ENCODE data around the gene ITPKB. TPM values are rescaled to one million over a fixed set of nuclear protein-coding genes. Genes with fewer than 3 reads are reported as not detected.
"Not testable (repeated sequence)": the region's sequence is repeated elsewhere in the genome, so short reads cannot be mapped to it uniquely, and the experiment has no call there.

Gene ITPKB
- total RNA-seq, 2 experiments from 2014 or later: 29.5 to 29.7 TPM

DNA sequence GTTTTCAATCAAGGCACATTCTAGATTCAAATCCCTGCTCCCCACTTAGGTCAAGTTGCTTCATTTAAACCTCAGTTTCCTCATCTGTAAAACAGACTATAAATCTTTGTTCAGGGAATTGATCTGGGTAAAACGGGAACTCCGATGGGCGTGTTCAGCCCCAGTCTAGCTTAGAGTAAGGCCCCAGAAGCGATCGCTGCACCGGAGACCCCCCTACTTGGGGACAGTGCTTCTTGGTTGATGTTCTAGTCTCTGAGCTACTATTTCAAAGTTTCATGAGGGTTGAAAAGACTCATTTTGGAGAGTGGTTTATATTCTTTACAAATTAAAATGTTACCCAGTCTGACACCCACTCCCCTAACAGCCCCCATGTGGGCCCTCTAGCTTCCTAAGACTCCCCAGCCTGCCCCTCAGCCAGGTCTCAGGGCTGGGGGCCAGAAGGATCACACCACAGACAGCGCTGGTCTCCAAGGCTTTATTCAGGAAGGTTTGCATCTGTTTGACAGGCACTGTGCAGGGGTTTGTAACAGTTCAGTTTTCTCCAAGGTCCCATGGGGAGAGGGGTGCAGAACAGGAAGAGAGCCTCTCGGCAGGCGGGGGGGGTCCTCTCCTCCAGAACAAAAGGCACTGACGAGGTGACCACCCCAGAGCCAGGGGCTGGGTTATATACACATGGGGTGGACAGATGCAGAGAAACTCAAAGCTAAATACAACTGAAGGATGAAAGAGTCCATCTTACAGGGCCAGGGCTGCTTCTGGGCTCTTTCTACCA lies 107.7 kb downstream of the ITPKB start:
- POLR2A ChIA-PET: interaction anchor here (0.6 kb wide), 1 partner anchor 111 kb away, joined by 4 read pairs; no protein-coding TSS in a partner anchor
- CTCF ChIA-PET: interaction anchor here (1.1 to 5.5 kb wide), 2 partner anchors 12 to 23 kb away, joined by 3 to 30 read pairs; no protein-coding TSS in a partner anchor

DNA sequence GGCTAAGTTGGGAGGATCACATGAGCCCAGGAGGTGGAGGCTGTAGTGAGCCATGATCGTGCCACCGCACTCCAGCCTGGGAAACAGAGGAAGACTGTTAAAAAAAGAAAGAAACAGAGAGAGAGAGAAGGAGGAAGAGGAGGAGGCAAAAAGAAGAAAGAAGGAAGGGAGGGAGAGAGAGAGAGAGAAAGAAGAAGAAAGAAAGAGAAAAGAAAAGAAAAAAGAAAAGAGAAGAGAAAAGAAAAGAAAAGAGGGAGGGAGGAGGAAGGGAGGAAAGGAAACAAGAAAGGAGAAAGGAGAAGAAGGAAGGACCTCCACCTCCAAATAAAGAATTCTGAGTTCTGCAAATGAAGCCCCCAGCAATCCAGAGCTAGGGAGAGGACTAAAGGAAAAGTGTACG lies 108.5 kb downstream of the ITPKB start:
- ChIA-PET POLR2A (interaction anchor here (0.6 to 0.7 kb wide), 2 partner anchors 112 to 242 kb away, joined by 4 to 5 read pairs; no protein-coding TSS in a partner anchor), CTCF (interaction anchor here (5.5 kb wide), 1 partner anchor 12 kb away, joined by 30 read pairs; no protein-coding TSS in a partner anchor)

- ChIA-PET CTCF (interaction anchor here (5.5 kb wide), 1 partner anchor 13 kb away, joined by 30 read pairs; no protein-coding TSS in a partner anchor), POLR2A (interaction anchor here (0.6 to 0.7 kb wide), 2 partner anchors 82 to 242 kb away, joined by 4 to 5 read pairs; no protein-coding TSS in a partner anchor)
Measured at GRCh38 chr1:226629896-226630550, 109.1 kb downstream of the ITPKB start.

DNA sequence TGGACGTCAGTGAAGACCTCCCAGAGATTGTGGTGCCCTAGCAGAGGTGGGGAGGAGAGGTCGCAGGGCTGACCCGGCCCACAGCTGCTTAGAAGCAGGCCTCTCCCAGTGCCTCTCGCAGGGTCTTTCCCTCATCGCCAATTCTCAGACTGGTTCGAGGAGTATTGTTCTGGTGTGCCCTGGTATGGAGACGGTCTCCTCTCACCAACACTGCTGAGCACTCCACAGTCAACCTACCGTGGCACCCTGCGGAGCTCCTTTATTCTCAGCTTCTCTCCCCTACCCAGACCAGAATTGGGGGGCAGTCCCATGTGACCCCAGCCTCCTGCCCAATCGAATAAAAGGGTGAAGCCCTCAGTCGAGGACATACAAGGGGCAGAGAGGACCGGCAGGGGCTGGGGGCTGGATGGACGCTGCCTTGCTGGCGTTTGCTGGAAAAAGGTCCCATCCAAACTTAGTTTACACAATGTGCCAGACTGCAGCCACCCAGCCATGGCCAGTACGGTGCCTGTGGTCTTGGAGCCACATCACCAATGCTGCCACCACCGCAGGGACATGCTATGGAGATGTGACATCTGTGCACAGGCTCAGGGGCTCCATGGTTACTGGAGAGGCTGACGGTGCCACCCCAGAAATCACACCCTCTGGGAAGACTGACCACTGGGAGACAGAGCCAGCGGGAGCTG lies 109.7 kb downstream of the ITPKB start:
- CTCF ChIA-PET: interaction anchor here (1.1 kb wide), 1 partner anchor 58 kb away, joined by 6 read pairs; no protein-coding TSS in a partner anchor

GRCh38 chr1:226628612-226629155 lies 110.4 kb downstream of the ITPKB start:
- POLR2A ChIA-PET: interaction anchor here (1.3 kb wide), 1 partner anchor 310 kb away, joined by 3 read pairs; no protein-coding TSS in a partner anchor

More for the DNA sequence above, 109.7 kb downstream of the ITPKB start:
- POLR2A ChIA-PET: interaction anchor here (0.6 to 1.3 kb wide), 2 partner anchors 82 to 310 kb away, joined by 3 to 4 read pairs; no protein-coding TSS in a partner anchor

DNA sequence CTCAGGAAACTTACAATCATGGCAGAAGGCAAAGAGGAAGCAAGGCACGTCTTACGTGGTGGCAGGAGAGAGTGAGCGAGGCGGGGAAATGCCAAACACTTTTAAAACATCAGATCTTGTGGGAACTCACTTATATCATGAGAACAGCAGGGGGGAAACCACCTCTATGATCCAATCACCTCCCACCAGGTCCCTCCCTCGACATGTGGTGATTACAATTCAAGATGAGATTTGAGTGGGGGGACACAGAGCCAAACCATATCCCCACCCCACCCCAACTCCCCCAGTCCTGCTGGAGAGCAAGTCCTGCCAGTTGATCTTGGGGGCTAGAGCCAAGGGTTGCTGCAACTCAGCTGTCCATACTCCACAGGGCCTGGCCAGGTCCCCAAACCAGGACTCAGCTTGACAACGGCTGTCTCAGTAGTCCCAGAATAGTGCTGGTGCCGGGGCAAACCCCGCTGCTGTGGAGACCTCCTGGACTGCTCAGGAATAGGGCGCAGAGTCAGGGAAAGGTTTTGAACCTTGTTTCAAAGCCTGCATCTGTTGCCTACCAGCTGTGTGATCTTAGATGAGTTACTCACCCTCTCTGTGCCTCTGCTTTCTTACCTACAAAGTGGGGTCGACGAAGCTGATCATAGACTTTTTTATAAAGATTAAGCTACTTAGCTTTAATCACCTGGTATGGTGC lies 111.0 kb downstream of the ITPKB start:
- POLR2A ChIA-PET: interaction anchor here (1.3 kb wide), 1 partner anchor 311 kb away, joined by 3 read pairs; no protein-coding TSS in a partner anchor

More at GRCh38 chr1:226628612-226629155, 110.4 kb downstream of the ITPKB start:
- CTCF ChIA-PET: interaction anchor here (0.7 to 1.1 kb wide), 2 partner anchors 59 to 199 kb away, joined by 3 to 6 read pairs; no protein-coding TSS in a partner anchor

DNA sequence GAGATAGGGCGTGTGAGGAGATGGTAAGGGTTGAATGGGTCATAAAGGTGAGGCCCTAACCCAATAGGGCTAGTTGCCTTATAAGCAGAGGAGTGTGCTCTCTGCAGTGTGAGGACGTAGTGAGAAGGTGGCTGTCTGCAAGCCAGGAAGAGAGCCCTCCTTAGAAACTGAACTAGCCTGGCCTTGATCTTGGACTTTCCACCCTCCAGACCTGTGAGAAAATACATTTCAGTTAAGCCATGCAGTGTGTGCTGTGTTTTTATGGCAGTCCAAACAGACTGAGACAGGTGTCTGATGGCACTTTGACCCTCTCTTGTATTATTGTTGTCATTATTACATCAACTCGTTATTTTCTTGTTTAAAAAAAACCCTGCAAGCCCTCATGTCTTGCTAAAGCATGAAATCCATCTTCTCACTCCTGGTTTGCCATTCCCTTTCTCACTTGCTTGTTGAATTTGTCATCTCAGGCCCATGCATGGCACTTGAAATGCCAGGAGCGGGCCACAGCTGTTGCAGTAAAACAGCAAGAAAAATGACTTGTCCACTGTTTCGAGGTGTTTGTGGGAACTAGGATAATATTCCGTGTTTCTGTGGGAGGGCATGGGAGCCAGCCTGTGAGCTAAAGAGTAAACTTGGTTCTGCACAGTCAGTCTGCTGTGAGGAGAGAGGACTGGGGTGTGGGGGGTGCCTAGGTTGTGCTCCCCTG lies 111.9 kb downstream of the ITPKB start:
- ChIA-PET CTCF (interaction anchor here (0.9 to 1.8 kb wide), 17 partner anchors 7 to 241 kb away, joined by 3 to 26 read pairs (median 5); partner anchors contain the start of gene ITPKB), POLR2A (no interaction called here)

More for the DNA sequence above, 111.0 kb downstream of the ITPKB start:
- CTCF ChIA-PET: interaction anchor here (0.7 to 1.1 kb wide), 2 partner anchors 59 to 200 kb away, joined by 3 to 6 read pairs; no protein-coding TSS in a partner anchor

DNA sequence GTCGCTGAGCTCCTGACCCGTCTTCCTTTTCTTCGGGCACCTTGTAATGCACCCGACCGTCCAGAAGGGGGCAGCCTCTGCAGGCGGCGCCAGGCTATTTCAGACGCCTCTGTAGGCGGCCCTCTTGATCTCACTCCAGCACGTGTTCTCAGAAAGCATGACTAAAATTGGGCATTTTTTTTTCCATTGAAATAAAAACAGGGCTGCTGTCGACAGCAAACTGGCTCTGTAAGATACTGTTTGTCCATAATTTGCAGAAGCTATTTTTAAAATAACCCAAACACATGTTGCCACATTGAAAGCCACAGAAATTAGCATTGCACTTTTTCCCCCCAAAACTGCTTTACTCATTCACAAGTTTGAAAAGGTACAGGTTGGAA lies 112.5 kb downstream of the ITPKB start:
- CTCF ChIA-PET: interaction anchor here (0.6 to 1.8 kb wide), 32 partner anchors 8 to 451 kb away, joined by 3 to 26 read pairs (median 4); partner anchors contain the start of genes COQ8A and ITPKB

DNA sequence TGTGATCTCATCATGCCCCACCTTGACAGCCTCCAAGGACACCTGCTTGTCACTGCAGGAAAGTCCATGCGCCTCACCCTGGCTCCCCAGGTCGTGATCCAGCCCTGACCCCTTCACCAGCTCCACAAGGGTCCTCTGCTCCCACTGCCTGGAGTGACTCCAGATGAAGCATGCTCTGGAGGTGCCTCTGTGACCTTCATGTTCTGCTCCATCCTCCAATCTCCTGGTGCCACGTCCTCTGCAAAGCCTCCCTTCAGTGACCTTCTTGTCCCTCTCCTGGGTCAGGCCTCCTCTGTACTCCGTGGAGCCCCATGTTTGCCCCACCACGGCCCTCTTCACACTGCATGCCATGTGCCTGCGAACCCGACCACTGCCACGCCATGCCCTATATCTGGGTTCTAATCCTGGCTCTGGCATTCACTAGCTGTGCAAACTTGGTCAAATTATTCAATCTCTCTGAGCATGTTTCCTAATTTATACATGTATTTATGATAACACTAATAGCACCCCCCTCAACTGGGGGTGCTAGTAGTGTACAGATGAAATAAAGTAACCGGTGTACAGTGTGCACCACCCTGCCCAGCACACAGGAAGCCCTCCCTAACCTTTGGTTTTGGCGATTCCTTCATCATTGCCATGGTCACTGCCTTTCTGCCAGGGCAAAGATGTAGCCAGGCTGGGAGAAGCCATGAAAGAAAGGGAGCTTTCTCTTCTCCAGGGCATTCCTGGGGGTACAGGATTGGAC lies 113.1 kb downstream of the ITPKB start:
- CTCF ChIA-PET: interaction anchor here (0.6 to 1.8 kb wide), 31 partner anchors 8 to 452 kb away, joined by 3 to 26 read pairs (median 4); partner anchors contain the start of genes COQ8A and ITPKB

More for the DNA sequence above, 112.5 kb downstream of the ITPKB start:
- POLR2A ChIA-PET: no interaction called here

DNA sequence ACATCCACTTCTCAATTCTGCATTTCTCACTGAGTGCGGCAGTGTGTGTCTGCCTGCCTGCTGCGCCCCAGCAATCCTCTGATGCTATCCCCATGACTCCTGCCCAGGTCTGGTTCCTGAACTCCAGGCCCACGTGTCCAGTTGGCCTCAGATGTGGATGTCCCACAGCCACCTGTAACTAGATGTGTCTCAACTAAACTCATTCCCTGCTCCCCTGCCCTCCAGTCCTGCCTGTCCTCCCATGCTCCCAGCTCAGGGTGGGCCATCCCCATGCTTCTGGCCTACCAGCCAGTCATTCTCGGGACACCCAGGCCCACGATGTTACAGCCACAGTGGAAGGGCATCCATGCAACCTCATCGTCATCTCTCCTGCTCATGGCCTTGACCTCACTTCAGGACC lies 113.8 kb downstream of the ITPKB start:
- ChIA-PET CTCF (interaction anchor here (1.8 kb wide), 1 partner anchor 9 kb away, joined by 9 read pairs; no protein-coding TSS in a partner anchor), POLR2A (no interaction called here)

More for the DNA sequence above, 113.1 kb downstream of the ITPKB start:
- POLR2A ChIA-PET: no interaction called here

DNA sequence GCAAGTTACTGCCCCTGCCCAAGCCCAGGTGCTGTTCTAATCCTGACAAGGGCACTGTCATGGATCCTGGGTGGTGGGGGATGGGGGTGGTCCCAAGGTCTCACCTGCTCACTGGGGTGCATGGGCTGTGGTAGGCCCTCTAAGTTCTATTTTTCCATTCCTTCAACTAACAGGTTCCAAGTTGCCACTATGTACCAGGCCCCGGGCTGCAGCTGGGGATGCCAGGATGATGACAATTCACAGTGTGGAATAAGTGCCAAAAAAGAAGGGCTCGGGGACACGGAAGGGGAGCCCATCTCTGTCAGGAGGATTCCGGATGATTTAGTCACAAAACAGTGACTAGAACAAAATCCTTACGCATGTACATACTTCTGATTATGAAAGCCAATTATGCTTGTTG lies 114.6 kb downstream of the ITPKB start:
- CTCF ChIA-PET: interaction anchor here (0.5 to 1.2 kb wide), 3 partner anchors 16 to 314 kb away, joined by 4 to 6 read pairs (median 4); no protein-coding TSS in a partner anchor
- POLR2A ChIA-PET: no interaction called here

DNA sequence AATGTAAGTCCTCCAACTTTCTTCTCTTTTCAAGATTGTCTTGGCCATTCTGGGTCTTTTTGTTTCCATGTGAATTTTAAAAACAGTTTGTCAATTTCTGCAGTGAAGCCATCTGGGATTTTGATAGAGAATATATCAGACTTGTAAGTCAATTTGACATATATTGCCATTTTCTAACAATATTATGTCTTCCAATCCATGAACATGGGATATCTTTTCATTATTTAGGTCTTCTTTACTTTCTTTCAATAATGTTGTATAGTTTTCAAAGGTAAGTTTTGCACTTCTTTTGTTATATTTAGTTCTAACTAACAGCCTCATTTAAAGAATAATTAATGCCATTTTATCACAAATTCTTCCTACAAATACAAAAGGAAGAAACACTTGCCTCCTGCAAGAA lies 117.1 kb downstream of the ITPKB start:
- CTCF ChIA-PET: no interaction called here
- POLR2A ChIA-PET: no interaction called here

GRCh38 chr1:226619031-226619430 lies 120.1 kb downstream of the ITPKB start:
- CTCF ChIA-PET: no interaction called here
- POLR2A ChIA-PET: no interaction called here

DNA sequence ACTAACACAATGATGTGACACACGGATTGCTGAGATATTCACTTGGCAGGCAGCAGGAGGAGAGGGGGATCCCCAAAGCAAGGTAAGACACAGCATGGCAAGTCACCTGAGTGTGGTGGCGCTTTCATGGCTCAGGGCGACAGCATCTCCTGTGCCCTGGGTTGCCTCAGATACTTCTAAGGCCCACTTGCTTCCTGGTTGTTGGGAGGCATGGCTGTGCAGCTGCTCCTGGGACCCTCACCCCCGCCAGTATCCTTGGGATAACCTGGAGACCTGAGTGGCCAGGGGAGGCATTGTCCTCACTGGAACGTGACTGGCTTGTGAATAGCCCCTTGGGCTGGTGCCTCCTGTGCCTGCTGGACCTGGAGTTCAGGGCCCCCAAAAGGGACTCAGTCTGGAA lies 120.7 kb downstream of the ITPKB start:
- POLR2A ChIA-PET: no interaction called here
- CTCF ChIA-PET: no interaction called here

GRCh38 chr1:226617719-226618118 lies 121.4 kb downstream of the ITPKB start:
- CTCF ChIA-PET: interaction anchor here (2.0 kb wide), 1 partner anchor 9 kb away, joined by 9 read pairs; no protein-coding TSS in a partner anchor
- POLR2A ChIA-PET: not testable (repeated sequence)

GRCh38 chr1:226617109-226617508 lies 122.0 kb downstream of the ITPKB start:
- CTCF ChIA-PET: interaction anchor here (2.0 kb wide), 1 partner anchor 9 kb away, joined by 9 read pairs; no protein-coding TSS in a partner anchor
- POLR2A ChIA-PET: no interaction called here

DNA sequence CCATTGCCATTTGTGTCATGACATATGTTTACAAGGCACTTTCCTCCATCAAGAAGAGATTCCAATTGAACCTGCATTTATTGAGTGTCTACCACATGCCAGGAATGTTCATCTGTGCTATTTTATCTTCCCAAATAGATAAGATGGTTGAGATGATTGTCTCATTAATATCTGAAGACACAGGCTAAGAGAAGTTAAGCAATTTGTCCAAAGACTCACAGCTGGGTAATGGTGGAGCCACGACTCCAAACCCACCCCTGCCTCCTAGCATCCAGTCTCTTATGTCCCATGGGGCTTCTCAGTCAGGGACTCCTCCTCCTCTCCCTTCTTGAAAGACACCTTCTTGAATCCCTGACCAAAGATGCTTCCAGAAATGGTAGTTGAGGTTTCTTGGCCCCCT lies 122.4 kb downstream of the ITPKB start:
- ChIA-PET POLR2A (no interaction called here), CTCF (interaction anchor here (2.0 kb wide), 1 partner anchor 10 kb away, joined by 9 read pairs; no protein-coding TSS in a partner anchor)

Data from activated CD8-positive, alpha-beta memory T cell treated with anti-CD3 and anti-CD28 coated beads for 36 hours (primary cell).